Measurements from ENCODE around the gene SMARCC2. TPM values are rescaled to one million over a fixed set of nuclear protein-coding genes. Genes with fewer than 3 reads are reported as not detected.

SMARCC2 gene
- total RNA-seq, 1 donor from 2014 or later, result 164 TPM

DNA sequence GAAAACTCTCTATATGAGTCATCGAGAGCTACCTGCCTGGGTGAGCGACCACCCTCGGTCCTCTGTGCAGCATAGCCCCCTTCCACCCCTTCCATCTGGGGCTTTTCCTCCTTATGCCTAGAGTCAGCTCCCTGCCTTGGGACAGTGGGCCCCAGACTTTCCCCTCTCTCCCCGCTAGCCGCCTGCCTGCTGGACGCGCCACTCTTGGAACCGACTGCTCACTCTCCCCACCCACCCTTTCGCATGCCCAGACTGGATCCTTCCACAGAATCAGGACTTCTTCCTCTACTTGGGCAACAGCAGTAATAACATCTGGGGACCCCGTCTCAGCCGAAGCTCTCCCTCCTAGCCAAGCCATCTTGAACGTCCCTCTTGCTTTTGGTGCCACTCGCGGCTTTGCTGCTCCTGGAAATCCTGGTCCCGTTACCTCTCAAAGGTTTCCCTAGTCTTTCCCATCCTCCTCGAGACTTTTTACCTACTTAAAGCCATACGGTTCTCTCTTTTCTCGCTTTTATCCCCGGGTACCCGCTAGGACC lies 60.5 kb downstream of the SMARCC2 start:
- TF ChIP-seq CTCF (conservative IDR thresholded peaks at IDR 0.05), result no peak
- H3K27ac Mint-ChIP-seq (ENCODE audit: unreplicated experiment), result peak overlapping the region; percentile 99
- no peaks in the 10 kb centered on the region for H3K27me3 Mint-ChIP-seq (ENCODE audit: low read depth)
- no peaks in the 10 kb centered on the region for H3K9me3 Mint-ChIP-seq
- peak overlapping the region; percentile 92 for H3K4me3 Mint-ChIP-seq
- H3K36me3 Mint-ChIP-seq (ENCODE audit: low read depth), result peaks cover 17% of the 10 kb centered on the region
- DNase-seq (ENCODE audit: low read depth, low spot score), result no peak
- peaks cover 38% of the 10 kb centered on the region for H3K4me1 Mint-ChIP-seq

DNA sequence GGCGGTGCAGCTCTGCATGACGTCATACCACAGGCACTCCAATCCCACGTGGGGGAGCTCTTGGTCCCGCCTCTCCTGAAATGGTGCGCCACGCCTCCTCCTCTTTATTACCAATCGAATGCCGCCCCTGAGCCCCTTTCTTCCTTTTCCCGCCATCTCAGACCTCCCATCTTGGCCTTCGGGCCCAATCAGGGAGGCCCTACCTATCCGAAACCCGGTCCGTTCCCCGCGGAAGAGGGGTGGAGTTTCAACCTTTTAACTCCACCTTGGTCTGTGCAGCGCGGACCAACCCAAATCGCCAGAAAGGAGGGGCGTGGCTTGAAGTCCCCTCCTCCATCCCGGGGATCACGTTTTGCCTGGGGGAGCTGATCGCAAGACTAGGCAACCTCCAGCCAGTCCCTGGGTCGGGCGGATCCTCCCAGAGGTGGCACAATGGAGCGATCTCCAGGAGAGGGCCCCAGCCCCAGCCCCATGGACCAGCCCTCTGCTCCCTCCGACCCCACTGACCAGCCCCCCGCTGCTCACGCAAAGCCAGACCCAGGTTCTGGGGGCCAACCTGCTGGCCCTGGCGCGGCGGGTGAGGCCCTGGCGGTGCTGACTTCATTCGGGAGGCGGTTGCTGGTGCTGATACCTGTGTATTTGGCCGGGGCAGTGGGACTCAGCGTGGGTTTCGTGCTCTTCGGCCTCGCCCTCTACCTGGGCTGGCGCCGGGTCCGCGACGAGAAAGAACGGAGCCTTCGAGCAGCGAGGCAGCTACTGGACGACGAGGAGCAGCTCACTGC lies 61.2 kb downstream of the SMARCC2 start, which contains the start of gene ESYT1:
Gene ESYT1 (plus strand): TSS at position 380 of the 782 bp plus-strand sequence. CDS start 53 bp downstream, at position 433.
- Mint-ChIP-seq H3K36me3 (ENCODE audit: low read depth) (peaks cover 13% of the 10 kb centered on the region), H3K27ac (ENCODE audit: unreplicated experiment) (peak within 1 kb of the TSS; percentile 99), H3K9me3 (no peaks in the 10 kb centered on the region), H3K4me3 (peak within 1 kb of the TSS; percentile 92), H3K27me3 (ENCODE audit: low read depth) (no peaks in the 10 kb centered on the region), H3K4me1 (peaks cover 38% of the 10 kb centered on the region)
- peak; percentile 90 for DNase-seq (ENCODE audit: low read depth, low spot score)
- no peak for TF ChIP-seq CTCF (conservative IDR thresholded peaks at IDR 0.05)

- TF ChIP-seq CTCF (conservative IDR thresholded peaks at IDR 0.05), result no peak
- Mint-ChIP-seq H3K27me3 (ENCODE audit: low read depth) (no peaks in the 10 kb centered on the region), H3K9me3 (no peaks in the 10 kb centered on the region), H3K4me3 (peak overlapping the region; percentile 92), H3K27ac (ENCODE audit: unreplicated experiment) (peak overlapping the region; percentile 99), H3K36me3 (ENCODE audit: low read depth) (peaks cover 12% of the 10 kb centered on the region), H3K4me1 (peaks cover 38% of the 10 kb centered on the region)
- DNase-seq (ENCODE audit: low read depth, low spot score), result no peak
These were observed 61.8 kb downstream of the SMARCC2 start for GRCh38 chr12:56127485-56127887.

DNA sequence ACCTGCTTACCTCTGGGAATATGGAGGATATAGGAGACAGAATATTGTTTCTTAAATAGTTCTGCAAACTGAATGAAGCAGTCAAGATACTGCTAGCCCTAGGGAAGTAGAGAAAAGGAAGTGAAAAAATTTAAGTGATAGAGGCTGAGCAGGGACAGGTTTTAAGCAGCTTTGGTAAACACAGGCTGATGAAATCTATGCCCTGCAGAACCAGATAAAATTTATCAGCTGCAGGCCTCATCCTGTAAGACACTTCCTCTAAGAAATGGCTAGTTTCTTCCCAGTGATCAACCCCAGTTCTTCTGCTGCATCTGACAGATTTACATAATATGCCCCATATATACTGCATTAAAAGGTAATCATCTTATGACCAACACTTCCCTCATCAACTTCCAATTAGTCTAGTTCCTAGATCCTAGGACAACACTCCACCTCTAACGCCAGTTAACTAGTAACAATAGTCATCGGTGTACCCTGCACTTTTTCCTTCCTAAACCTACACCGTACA lies 62.5 kb downstream of the SMARCC2 start:
- Mint-ChIP-seq H3K36me3 (ENCODE audit: low read depth) (peaks cover 7% of the 10 kb centered on the region), H3K4me1 (peaks cover 38% of the 10 kb centered on the region), H3K4me3 (peak overlapping the region; percentile 92), H3K27me3 (ENCODE audit: low read depth) (no peaks in the 10 kb centered on the region), H3K27ac (ENCODE audit: unreplicated experiment) (peak overlapping the region; percentile 99), H3K9me3 (no peaks in the 10 kb centered on the region)
- no peak for TF ChIP-seq CTCF (conservative IDR thresholded peaks at IDR 0.05)
- no peak for DNase-seq (ENCODE audit: low read depth, low spot score)

DNA sequence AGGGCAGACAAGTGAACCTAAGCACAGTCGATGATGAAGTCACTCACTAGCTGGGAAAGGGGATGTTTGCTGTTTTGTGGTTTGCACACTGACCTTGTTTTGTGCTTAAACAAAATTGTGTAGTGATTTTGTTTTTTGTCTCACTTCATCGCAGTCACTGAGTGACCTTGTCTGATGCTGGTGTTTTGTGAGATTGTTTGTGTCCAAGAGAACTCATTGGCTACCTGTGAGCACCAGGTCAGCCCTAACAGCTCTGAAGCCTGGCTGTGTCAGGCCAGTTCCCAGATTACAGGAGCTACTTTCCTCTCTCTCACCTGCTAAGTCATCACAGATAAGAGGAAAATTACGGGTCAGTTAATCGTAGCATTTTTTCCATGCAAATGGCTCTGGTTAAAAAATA lies 65.2 kb downstream of the SMARCC2 start:
- peaks cover 3% of the 10 kb centered on the region for H3K27me3 Mint-ChIP-seq (ENCODE audit: low read depth)
- DNase-seq (ENCODE audit: low read depth, low spot score), result no peak
- no peaks in the 10 kb centered on the region for H3K36me3 Mint-ChIP-seq (ENCODE audit: low read depth)
- peaks cover 33% of the 10 kb centered on the region for H3K4me1 Mint-ChIP-seq
- TF ChIP-seq CTCF (conservative IDR thresholded peaks at IDR 0.05), result no peak
- H3K27ac Mint-ChIP-seq (ENCODE audit: unreplicated experiment), result no peak overlapping the region
- peak overlapping the region; percentile 11 for H3K4me3 Mint-ChIP-seq
- no peaks in the 10 kb centered on the region for H3K9me3 Mint-ChIP-seq

All from neural crest cell (in vitro differentiated cells).